Measurements from ENCODE around the gene NGF.

GRCh38 chr1:115255154-115255553 is 82.9 kb downstream of the NGF start:
- TF ChIP-seq POLR2A (IDR thresholded peaks at IDR 0.05; ENCODE audit: low read depth) (no peak), CTCF (IDR thresholded peaks at IDR 0.05) (no peak), EP300 (IDR thresholded peaks at IDR 0.05) (no peak)
